HL-60 (cell line): ENCODE results near the gene ONECUT2.

Experiments used
- DNase-seq, 2 experiments: peaks; one replicate each; pipeline ENCODE4 v3.0.0-alpha.2; 2010 to 2020; ENCODE audit warnings: low read depth in 1 of 2, low spot score in 1 of 2
- H3K27ac ChIP-seq: fragments of 250-450 bp; sonication (Bioruptor Pico); replicated peaks from 2 replicates; pipeline ENCODE4 v1.5.1; 2020; ENCODE audit warnings: mild to moderate bottlenecking, moderate library complexity
- H3K27me3 ChIP-seq: fragments of 250-450 bp; sonication (Bioruptor Pico); 2 replicates; pipeline ENCODE4 v1.5.1; 2021; ENCODE audit warnings: mild to moderate bottlenecking, moderate library complexity; ENCODE audit not compliant: insufficient read depth, poor library complexity, severe bottlenecking
- H3K4me3 ChIP-seq: replicated peaks from 2 replicates; pipeline ENCODE4 v1.5.1; 2011; ENCODE audit warnings: mild to moderate bottlenecking, control low read depth, low read length; ENCODE audit not compliant: insufficient read depth
- CTCF ChIP-seq: IDR thresholded peaks from one replicate; pipeline ENCODE4 v1.5.1; 2011; ENCODE audit warnings: low read length, control low read depth, inconsistent platforms; ENCODE audit not compliant: insufficient read depth
- GABPA ChIP-seq: IDR thresholded peaks from 2 replicates; pipeline ENCODE4 v1.6.1; 2012; ENCODE audit warnings: low read depth
- POLR2AphosphoS5 ChIP-seq: IDR thresholded peaks from 2 replicates; pipeline ENCODE4 v1.6.1; 2012; ENCODE audit warnings: low read depth
- SPI1 ChIP-seq: IDR thresholded peaks from 2 replicates; pipeline ENCODE4 v1.6.1; 2012; ENCODE audit warnings: low read depth, mild to moderate bottlenecking, borderline replicate concordance
- TF ChIP-seq, protein P1 (sequence below): IDR thresholded peaks from 2 replicates; pipeline ENCODE4 v1.6.1; 2012; ENCODE audit warnings: low read depth; ENCODE audit not compliant: insufficient replicate concordance

The ONECUT2 gene

GRCh38 chr18:57416542-57416941 lies 18.6 kb upstream of the ONECUT2 start:
- TF ChIP-seq CTCF (no peak), POLR2AphosphoS5 (no peak), SPI1 (no peak), GABPA (no peak)
- TF ChIP-seq, protein P1, sequence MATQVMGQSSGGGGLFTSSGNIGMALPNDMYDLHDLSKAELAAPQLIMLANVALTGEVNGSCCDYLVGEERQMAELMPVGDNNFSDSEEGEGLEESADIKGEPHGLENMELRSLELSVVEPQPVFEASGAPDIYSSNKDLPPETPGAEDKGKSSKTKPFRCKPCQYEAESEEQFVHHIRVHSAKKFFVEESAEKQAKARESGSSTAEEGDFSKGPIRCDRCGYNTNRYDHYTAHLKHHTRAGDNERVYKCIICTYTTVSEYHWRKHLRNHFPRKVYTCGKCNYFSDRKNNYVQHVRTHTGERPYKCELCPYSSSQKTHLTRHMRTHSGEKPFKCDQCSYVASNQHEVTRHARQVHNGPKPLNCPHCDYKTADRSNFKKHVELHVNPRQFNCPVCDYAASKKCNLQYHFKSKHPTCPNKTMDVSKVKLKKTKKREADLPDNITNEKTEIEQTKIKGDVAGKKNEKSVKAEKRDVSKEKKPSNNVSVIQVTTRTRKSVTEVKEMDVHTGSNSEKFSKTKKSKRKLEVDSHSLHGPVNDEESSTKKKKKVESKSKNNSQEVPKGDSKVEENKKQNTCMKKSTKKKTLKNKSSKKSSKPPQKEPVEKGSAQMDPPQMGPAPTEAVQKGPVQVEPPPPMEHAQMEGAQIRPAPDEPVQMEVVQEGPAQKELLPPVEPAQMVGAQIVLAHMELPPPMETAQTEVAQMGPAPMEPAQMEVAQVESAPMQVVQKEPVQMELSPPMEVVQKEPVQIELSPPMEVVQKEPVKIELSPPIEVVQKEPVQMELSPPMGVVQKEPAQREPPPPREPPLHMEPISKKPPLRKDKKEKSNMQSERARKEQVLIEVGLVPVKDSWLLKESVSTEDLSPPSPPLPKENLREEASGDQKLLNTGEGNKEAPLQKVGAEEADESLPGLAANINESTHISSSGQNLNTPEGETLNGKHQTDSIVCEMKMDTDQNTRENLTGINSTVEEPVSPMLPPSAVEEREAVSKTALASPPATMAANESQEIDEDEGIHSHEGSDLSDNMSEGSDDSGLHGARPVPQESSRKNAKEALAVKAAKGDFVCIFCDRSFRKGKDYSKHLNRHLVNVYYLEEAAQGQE: no peak
- H3K27ac ChIP-seq: no peak overlapping the region
- H3K4me3 ChIP-seq: no peak overlapping the region
- DNase-seq: no peak
- peaks cover 16% of the 10 kb centered on the region for H3K27me3 ChIP-seq

DNA sequence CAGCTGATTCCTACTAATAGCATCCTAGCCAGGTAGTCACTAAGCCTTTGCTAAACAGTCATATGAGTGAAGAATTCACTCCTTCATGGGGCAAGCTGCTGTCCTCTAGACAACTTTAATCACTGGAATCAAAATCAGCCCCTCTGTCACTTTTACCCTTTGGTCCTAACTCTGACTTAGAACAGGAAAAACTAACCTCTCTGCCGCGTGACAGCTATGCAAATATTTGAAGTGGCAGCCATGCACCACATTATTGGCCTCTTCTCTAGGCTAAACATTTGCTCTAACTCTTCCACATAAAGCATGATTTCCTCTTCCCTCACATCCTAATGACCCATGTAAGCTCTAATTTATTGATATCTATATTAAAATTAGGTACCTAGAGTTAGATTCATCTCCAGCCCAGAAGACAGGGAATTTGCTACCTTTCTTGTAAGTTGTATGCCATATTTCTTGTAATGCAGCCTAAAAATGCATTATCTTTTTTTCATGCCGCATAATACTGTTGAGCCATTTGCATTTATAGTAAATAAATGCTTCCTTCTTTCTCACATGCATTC lies 12.8 kb upstream of the ONECUT2 start:
- no peak for DNase-seq
- Histone ChIP-seq H3K27ac (no peak overlapping the region), H3K4me3 (no peak overlapping the region), H3K27me3 (peaks cover 45% of the 10 kb centered on the region)
- TF ChIP-seq GABPA (no peak), SPI1 (no peak), CTCF (no peak), POLR2AphosphoS5 (no peak)
- TF ChIP-seq, protein P1: no peak

DNA sequence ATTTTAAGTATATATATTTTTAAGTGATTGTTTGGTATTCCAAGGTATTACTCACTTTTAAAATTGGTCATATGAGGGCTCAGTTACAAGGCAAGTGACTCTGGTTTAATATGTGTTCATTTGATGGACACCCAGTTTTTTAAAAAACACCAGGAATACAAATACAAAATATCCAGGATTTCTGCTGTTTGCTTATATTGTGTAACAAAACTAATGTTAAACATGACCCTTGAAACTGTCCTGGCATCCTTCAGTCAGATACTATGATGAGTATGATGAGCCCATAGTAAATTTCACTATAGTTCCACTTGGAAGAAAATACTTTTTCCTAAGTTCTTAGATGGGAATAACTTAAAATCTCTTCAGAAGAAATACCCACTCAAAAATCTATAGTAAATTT lies 11.4 kb upstream of the ONECUT2 start:
- H3K4me3 ChIP-seq: no peak overlapping the region
- no peak for TF ChIP-seq GABPA
- TF ChIP-seq POLR2AphosphoS5: no peak
- no peak for TF ChIP-seq CTCF
- TF ChIP-seq, protein P1: no peak
- TF ChIP-seq SPI1: no peak
- no peak overlapping the region for H3K27ac ChIP-seq
- DNase-seq: no peak
- peaks cover 55% of the 10 kb centered on the region for H3K27me3 ChIP-seq
